PC-9 (cell line): ENCODE results near the gene GTF3C1. TPM values are rescaled to one million over a fixed set of nuclear protein-coding genes. Genes with fewer than 3 reads are reported as not detected.

Experiments
- BruUV-seq: library from RNA; stranded (reverse); fragments of 400-500 nt; replicated peaks from 2 replicates; lab custom pipeline; 2021; lab: Mats Ljungman, UMichigan
- CTCF ChIA-PET: fragments of 300-600 bp; sonication (Branson Sonifier 250); formaldehyde crosslinking; loops from one replicate; lab custom pipeline; 2022; ENCODE audit warnings: antibody characterized with exemption; lab: Charles Lee
- POLR2A ChIA-PET: fragments of 300-600 bp; sonication (Branson Sonifier 250); formaldehyde crosslinking; loops from one replicate; lab custom pipeline; 2022; ENCODE audit warnings: antibody characterized with exemption; ENCODE audit not compliant: unreplicated experiment; lab: Charles Lee
- DNase-seq, 2 experiments: peaks; one replicate each; pipeline versions ENCODE4 v3.0.0 to v3.0.0-alpha.2; 2015 to 2022; ENCODE audit warnings: mixed read lengths in 1 of 2
- H2AFZ ChIP-seq: fragments of 200-600 bp; sonication (generic); 2 replicates; pipeline ENCODE4 v1.8.1; 2017; ENCODE audit warnings: antibody characterized with exemption
- H3F3A ChIP-seq: fragments of 200-600 bp; sonication (generic); 2 replicates; pipeline ENCODE4 v1.8.1; 2017; ENCODE audit warnings: antibody characterized with exemption, mild to moderate bottlenecking, low read depth; ENCODE audit not compliant: insufficient read depth
- H3K27ac ChIP-seq: fragments of 200-600 bp; sonication (generic); 2 replicates; pipeline ENCODE4 v1.6.1; 2016; ENCODE audit warnings: mixed run types
- H3K27me3 ChIP-seq: fragments of 200-600 bp; sonication (generic); 2 replicates; pipeline ENCODE4 v1.6.1; 2016; ENCODE audit warnings: low read depth, mixed run types; ENCODE audit not compliant: insufficient read depth
- H3K36me3 ChIP-seq: fragments of 200-600 bp; sonication (generic); 2 replicates; pipeline ENCODE4 v1.6.1; 2016; ENCODE audit warnings: low read depth, mixed run types
- H3K4me1 ChIP-seq: fragments of 200-600 bp; sonication (generic); replicated peaks from 2 replicates; pipeline ENCODE4 v1.6.1; 2016; ENCODE audit warnings: mixed run types; ENCODE audit not compliant: insufficient read depth
- H3K4me2 ChIP-seq: fragments of 200-600 bp; sonication (generic); 2 replicates; pipeline ENCODE4 v1.6.1; 2017; ENCODE audit warnings: mixed run types
- H3K4me3 ChIP-seq: fragments of 200-600 bp; sonication (generic); 2 replicates; pipeline ENCODE4 v1.6.1; 2016; ENCODE audit warnings: mixed run types
- H3K79me2 ChIP-seq: fragments of 200-600 bp; sonication (generic); 2 replicates; pipeline ENCODE4 v1.6.1; 2017; ENCODE audit warnings: low read depth, mixed run types
- H3K9me2 ChIP-seq: fragments of 200-600 bp; sonication (generic); 2 replicates; pipeline ENCODE4 v1.8.1; 2017; ENCODE audit warnings: mild to moderate bottlenecking; ENCODE audit not compliant: insufficient read depth
- H3K9me3 ChIP-seq: fragments of 200-600 bp; sonication (generic); 2 replicates; pipeline ENCODE4 v1.8.1; 2016; ENCODE audit warnings: low read depth; ENCODE audit not compliant: insufficient read depth
- H4K20me1 ChIP-seq: fragments of 200-600 bp; sonication (generic); 2 replicates; pipeline ENCODE4 v1.8.1; 2017; ENCODE audit not compliant: insufficient read depth
- EZH2 ChIP-seq: fragments of 200-600 bp; sonication (generic); IDR thresholded peaks from 2 replicates; pipeline ENCODE4 v1.8.0; 2017; ENCODE audit warnings: antibody characterized with exemption, low read depth
- intact Hi-C: fragments of 100-400 bp; cut with micrococcal nuclease; formaldehyde crosslinking; loops from one replicate; pipeline ENCODE4 v1.10.0; 2022; ENCODE audit not compliant: unreplicated experiment
- total RNA-seq: library from RNA; stranded (reverse); gene quantifications from 2 replicates; pipeline ENCODE4 v1.2.3, GENCODE V29; 2021
- TF ChIP-seq, protein P1 (sequence below): fragments of 200-600 bp; sonication (generic); conservative IDR thresholded peaks from 2 replicates; pipeline ENCODE4 v1.6.1; 2017; ENCODE audit warnings: mixed run types, antibody characterized with exemption, mild to moderate bottlenecking, moderate library complexity

GTF3C1 gene
- total RNA-seq, 1 experiment from 2014 or later = 118 TPM

DNA sequence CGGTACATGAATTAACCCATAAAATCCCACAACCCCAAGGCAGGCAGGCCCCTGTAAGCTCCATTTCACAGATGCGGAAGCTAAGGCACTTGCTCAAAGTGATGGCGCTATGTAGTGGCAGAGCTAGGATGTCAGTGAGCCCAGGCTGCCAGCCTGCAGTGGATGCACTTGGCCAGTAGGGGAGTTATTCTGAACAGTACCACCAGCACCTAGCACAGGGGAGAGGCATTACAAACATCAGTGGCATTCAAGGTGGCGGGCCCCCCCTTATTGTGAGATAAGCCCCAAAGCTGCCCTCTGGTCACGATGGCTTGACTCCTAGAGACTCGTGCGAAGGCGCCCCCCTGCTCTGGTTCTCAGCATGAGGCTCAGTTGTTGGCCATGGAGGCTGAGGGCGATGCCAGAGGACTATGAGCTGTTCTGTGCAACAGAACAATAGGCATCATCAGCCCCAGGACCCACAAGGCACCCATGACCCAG is 33.8 kb downstream of the GTF3C1 start:
- POLR2A ChIA-PET = interaction anchor here (0.6 kb wide), 1 partner anchor 142 kb away, joined by 3 read pairs; no protein-coding TSS in a partner anchor
- BruUV-seq = no TSS peak
- CTCF ChIA-PET = interaction anchor here (0.6 kb wide), 1 partner anchor 34 kb away, joined by 3 read pairs; the partner anchor contains the start of gene GTF3C1

DNA sequence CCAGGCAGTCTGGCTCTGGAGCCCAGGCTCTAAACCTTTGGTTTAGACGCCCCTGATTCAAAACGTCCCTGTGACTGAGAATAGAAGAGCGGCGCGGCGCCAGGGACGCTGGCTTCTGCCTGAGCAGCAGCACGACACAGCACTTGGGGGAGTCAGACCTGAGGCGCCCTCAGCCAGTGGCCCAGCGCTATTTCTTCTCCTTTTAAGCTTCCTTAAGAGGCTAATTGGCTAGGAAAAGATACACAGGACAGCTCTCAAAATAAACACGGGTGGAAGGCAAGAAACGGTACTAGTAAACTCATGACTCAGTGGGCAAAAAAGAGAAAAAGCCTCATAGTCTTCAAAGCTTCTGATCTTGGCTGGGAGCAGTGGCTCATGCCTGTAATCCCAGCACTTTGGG is 34.9 kb downstream of the GTF3C1 start:
- Histone ChIP-seq H3K27me3 (no peaks in the 10 kb centered on the region), H3K4me2 (no peak overlapping the region), H3K27ac (no peak overlapping the region), H3K4me1 (no peaks in the 10 kb centered on the region), H2AFZ (no peak overlapping the region), H4K20me1 (peaks cover 4% of the 10 kb centered on the region), H3K9me3 (no peaks in the 10 kb centered on the region), H3F3A (no peaks in the 10 kb centered on the region), H3K36me3 (peaks cover 21% of the 10 kb centered on the region; the same call in 1 of the 2 replicates), H3K79me2 (no peaks in the 10 kb centered on the region), H3K4me3 (no peak overlapping the region), H3K9me2 (no peaks in the 10 kb centered on the region)
- no TSS peak for BruUV-seq
- TF ChIP-seq, protein P1, sequence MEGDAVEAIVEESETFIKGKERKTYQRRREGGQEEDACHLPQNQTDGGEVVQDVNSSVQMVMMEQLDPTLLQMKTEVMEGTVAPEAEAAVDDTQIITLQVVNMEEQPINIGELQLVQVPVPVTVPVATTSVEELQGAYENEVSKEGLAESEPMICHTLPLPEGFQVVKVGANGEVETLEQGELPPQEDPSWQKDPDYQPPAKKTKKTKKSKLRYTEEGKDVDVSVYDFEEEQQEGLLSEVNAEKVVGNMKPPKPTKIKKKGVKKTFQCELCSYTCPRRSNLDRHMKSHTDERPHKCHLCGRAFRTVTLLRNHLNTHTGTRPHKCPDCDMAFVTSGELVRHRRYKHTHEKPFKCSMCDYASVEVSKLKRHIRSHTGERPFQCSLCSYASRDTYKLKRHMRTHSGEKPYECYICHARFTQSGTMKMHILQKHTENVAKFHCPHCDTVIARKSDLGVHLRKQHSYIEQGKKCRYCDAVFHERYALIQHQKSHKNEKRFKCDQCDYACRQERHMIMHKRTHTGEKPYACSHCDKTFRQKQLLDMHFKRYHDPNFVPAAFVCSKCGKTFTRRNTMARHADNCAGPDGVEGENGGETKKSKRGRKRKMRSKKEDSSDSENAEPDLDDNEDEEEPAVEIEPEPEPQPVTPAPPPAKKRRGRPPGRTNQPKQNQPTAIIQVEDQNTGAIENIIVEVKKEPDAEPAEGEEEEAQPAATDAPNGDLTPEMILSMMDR = no peak
- TF ChIP-seq EZH2 = no peak
- no peak for DNase-seq
- ChIA-PET CTCF (interaction anchor here (0.6 kb wide), 1 partner anchor 210 kb away, joined by 3 read pairs; no protein-coding TSS in a partner anchor), POLR2A (no interaction called here)
- intact Hi-C loops = no loop called here

More for the DNA sequence above, 33.8 kb downstream of the GTF3C1 start:
- H3K9me3 ChIP-seq = no peaks in the 10 kb centered on the region
- no peak overlapping the region for H3K4me2 ChIP-seq
- no peaks in the 10 kb centered on the region for H3K27me3 ChIP-seq
- no peaks in the 10 kb centered on the region for H3K4me1 ChIP-seq
- H2AFZ ChIP-seq = no peak overlapping the region
- intact Hi-C loops = no loop called here
- H4K20me1 ChIP-seq = peaks cover 4% of the 10 kb centered on the region
- H3K4me3 ChIP-seq = no peak overlapping the region
- no peak overlapping the region for H3K27ac ChIP-seq
- no peaks in the 10 kb centered on the region for H3F3A ChIP-seq
- TF ChIP-seq, protein P1 = peak; percentile 79
- TF ChIP-seq EZH2 = no peak
- DNase-seq = peak in 1 of 2 experiments; percentile 18
- H3K79me2 ChIP-seq = no peaks in the 10 kb centered on the region
- H3K36me3 ChIP-seq = peaks cover 21% of the 10 kb centered on the region; the same call in 1 of the 2 replicates
- H3K9me2 ChIP-seq = no peaks in the 10 kb centered on the region

DNA sequence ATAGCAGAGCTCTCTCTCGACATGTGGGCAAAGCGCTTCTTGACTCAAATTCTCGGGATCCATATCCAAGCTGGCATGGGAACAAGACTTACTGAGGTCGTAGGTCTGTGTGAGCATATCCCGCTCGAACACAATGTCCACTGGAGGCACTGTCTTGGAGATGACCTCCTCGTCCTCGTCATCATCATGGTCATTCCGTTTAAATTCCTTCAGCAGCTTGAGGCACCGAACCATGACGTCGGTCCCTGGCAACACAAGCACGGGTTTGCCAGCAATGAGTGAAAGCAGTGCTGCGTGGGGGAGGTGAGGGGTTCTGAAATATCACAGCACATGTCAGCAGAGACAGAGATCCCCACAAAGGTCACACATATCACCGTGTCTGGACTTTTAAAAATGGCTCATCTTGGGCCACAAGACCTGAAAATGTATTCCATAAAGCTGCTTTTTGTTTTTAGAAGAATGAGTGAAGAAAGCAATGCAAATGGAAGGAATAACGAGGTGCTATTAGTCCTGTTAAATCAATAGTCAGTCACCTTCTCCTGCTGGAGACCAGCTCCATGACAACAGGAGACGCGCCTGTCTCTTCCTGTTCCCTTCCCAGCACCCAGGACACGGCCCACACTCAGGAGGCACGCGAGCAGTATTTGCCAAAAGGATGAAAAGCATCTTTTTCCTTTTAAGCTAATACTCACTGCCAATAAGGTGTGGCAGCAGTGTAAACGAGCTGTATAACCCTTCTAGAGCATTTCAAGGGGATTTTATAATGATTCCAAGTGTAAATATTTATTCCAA is 37.9 kb downstream of the GTF3C1 start:
- Histone ChIP-seq H3F3A (no peaks in the 10 kb centered on the region), H3K36me3 (peaks cover 26% of the 10 kb centered on the region; the same call in 1 of the 2 replicates), H3K27me3 (no peaks in the 10 kb centered on the region), H3K27ac (no peak overlapping the region), H3K4me3 (no peak overlapping the region), H3K79me2 (no peaks in the 10 kb centered on the region), H2AFZ (no peak overlapping the region), H4K20me1 (peaks cover 4% of the 10 kb centered on the region), H3K9me2 (no peaks in the 10 kb centered on the region), H3K9me3 (no peaks in the 10 kb centered on the region), H3K4me1 (no peaks in the 10 kb centered on the region), H3K4me2 (no peak overlapping the region)
- TF ChIP-seq, protein P1 = no peak
- no peak for TF ChIP-seq EZH2
- no peak for DNase-seq
- intact Hi-C loops = no loop called here
- BruUV-seq = no TSS peak
- CTCF ChIA-PET = no interaction called here
- POLR2A ChIA-PET = interaction anchor here (0.6 kb wide), 1 partner anchor 580 kb away, joined by 3 read pairs; no protein-coding TSS in a partner anchor
